Stimulated activated CD4-positive, alpha-beta T cell treated with anti-CD3 and anti-CD28 coated beads, Interleukin-1b, Interleukin-23, amount 100 ng/mL, for 1 hour (primary cell): ENCODE measurements around the gene ARL8A.

Experiments
- DNase-seq, 2 donors: peaks; one replicate each; pipeline ENCODE4 v3.0.0-alpha.2; 2020; ENCODE audit warnings: low read depth in 2 of 2

The ARL8A gene

GRCh38 chr1:202135221-202135721 is 9.3 kb downstream of the ARL8A start:
- DNase-seq: no peak

- no peak for DNase-seq
Observed at GRCh38 chr1:202134645-202135172, 9.8 kb downstream of the ARL8A start.

GRCh38 chr1:202133989-202134388 is 10.5 kb downstream of the ARL8A start:
- DNase-seq: no peak

- no peak for DNase-seq
Observed at GRCh38 chr1:202133496-202133895, 11.0 kb downstream of the ARL8A start.

GRCh38 chr1:202133001-202133400 is 11.5 kb downstream of the ARL8A start:
- no peak for DNase-seq

GRCh38 chr1:202131956-202132821 is 12.3 kb downstream of the ARL8A start:
- DNase-seq: no peak

- no peak for DNase-seq
Observed at GRCh38 chr1:202130816-202131522, 13.6 kb downstream of the ARL8A start.

GRCh38 chr1:202130297-202130721 is 14.2 kb downstream of the ARL8A start:
- DNase-seq: no peak

- DNase-seq: no peak
Observed at GRCh38 chr1:202129453-202130296, 14.9 kb downstream of the ARL8A start.

GRCh38 chr1:202127836-202128622 is 16.5 kb downstream of the ARL8A start:
- no peak for DNase-seq

- DNase-seq: no peak
Observed at GRCh38 chr1:202127061-202127460, 17.5 kb downstream of the ARL8A start.

GRCh38 chr1:202126426-202126825 is 18.1 kb downstream of the ARL8A start:
- no peak for DNase-seq

GRCh38 chr1:202125611-202126010 is 18.9 kb downstream of the ARL8A start:
- DNase-seq: no peak

GRCh38 chr1:202124142-202124541 is 20.4 kb downstream of the ARL8A start:
- no peak for DNase-seq

GRCh38 chr1:202123336-202123813 is 21.2 kb downstream of the ARL8A start:
- DNase-seq: no peak

GRCh38 chr1:202122639-202123335 is 21.8 kb downstream of the ARL8A start, which contains the start of gene GPR37L1:
Gene GPR37L1 (plus strand): TSS chr1:202122917. CDS start chr1:202122964, 47 bp downstream.
- no peak for DNase-seq

GRCh38 chr1:202121006-202121405 is 23.5 kb downstream of the ARL8A start:
- no peak for DNase-seq

- no peak for DNase-seq
Observed at GRCh38 chr1:202117898-202118371, 26.6 kb downstream of the ARL8A start.

- DNase-seq: no peak
Observed at GRCh38 chr1:202116287-202116686, 28.2 kb downstream of the ARL8A start.
